GM21528 (cell line): ENCODE results near the gene TEKT2.

Experiments
- ATAC-seq: cut with Tn5 transposase; IDR thresholded peaks from one replicate; pipeline ENCODE4 v1.9.1; 2021; ENCODE audit warnings: mild to moderate bottlenecking, moderate library complexity; ENCODE audit not compliant: unreplicated experiment, low FRiP score

Gene TEKT2

GRCh38 chr1:36126005-36126716 is 42.3 kb downstream of the TEKT2 start:
- no peak for ATAC-seq

- no peak for ATAC-seq
Measured at GRCh38 chr1:36126797-36127500, 43.1 kb downstream of the TEKT2 start.

GRCh38 chr1:36128126-36128904 is 44.4 kb downstream of the TEKT2 start:
- no peak for ATAC-seq

- no peak for ATAC-seq
Measured at GRCh38 chr1:36128905-36129206, 45.0 kb downstream of the TEKT2 start.

GRCh38 chr1:36132029-36132428 is 48.1 kb downstream of the TEKT2 start:
- ATAC-seq = no peak

- ATAC-seq = no peak
Measured at GRCh38 chr1:36133484-36133883, 49.6 kb downstream of the TEKT2 start.

- ATAC-seq = no peak
Measured at GRCh38 chr1:36134031-36134430, 50.1 kb downstream of the TEKT2 start.

GRCh38 chr1:36134505-36135329 is 50.8 kb downstream of the TEKT2 start:
- no peak for ATAC-seq

- ATAC-seq = no peak
Measured at GRCh38 chr1:36135330-36135667, 51.4 kb downstream of the TEKT2 start.

GRCh38 chr1:36135796-36136195 is 51.9 kb downstream of the TEKT2 start:
- no peak for ATAC-seq

GRCh38 chr1:36136535-36136934 is 52.6 kb downstream of the TEKT2 start:
- no peak for ATAC-seq

GRCh38 chr1:36137226-36137625 is 53.3 kb downstream of the TEKT2 start:
- ATAC-seq = no peak

- ATAC-seq = no peak
Measured at GRCh38 chr1:36137776-36138175, 53.9 kb downstream of the TEKT2 start.
